ENCODE results near the gene KRT6C.
"Not testable (repeated sequence)": the region's sequence is repeated elsewhere in the genome, so short reads cannot be mapped to it uniquely, and the experiment has no call there.

KRT6C gene

DNA sequence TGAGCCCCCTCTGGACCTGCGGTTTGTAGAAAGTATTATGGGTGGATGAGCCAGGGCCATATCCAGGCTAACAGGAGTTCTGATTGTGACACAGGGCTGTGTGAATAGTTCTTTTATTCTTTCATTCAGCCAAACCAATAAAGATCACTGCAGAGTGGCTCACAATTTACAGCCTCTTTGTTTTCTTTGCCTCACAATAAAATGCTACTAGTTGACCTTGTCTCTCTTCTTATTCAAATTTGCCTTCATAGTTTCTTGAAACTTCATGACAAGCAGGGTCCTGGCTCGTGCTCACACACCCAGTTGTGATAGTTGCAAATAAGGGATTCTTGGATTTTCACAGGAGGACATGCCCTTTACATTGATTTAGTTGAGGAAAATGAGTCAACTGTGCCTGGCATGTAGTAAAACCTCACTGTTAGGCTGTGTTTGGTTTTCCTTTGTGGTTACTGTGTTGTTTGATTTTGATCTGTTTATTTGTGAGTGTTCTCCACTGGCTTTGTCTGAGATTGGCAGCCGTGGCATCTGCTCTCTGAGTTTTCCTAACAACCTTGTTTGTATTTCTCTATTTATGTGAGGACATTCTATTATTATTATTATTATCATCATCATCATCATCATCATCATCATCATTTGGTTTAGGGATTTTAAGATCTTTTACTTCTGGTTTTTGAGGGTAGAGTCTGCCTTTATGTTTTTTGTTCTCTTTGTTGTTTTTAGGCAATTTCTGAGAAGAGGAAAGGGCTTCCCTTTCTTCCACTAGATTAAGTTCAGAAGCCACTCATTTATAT, 19.0 kb downstream of the KRT6C start:
- Mint-ChIP-seq H3K9me3 (no peaks in the 10 kb centered on the region), H3K27me3 (ENCODE audit: low read depth, poor library complexity) (no peaks in the 10 kb centered on the region), H3K4me1 (peaks cover 13% of the 10 kb centered on the region), H3K27ac (no peak overlapping the region), H3K36me3 (ENCODE audit: low read depth) (no peaks in the 10 kb centered on the region), H3K4me3 (no peak overlapping the region)
- no peak for DNase-seq
- TF ChIP-seq, protein P1, sequence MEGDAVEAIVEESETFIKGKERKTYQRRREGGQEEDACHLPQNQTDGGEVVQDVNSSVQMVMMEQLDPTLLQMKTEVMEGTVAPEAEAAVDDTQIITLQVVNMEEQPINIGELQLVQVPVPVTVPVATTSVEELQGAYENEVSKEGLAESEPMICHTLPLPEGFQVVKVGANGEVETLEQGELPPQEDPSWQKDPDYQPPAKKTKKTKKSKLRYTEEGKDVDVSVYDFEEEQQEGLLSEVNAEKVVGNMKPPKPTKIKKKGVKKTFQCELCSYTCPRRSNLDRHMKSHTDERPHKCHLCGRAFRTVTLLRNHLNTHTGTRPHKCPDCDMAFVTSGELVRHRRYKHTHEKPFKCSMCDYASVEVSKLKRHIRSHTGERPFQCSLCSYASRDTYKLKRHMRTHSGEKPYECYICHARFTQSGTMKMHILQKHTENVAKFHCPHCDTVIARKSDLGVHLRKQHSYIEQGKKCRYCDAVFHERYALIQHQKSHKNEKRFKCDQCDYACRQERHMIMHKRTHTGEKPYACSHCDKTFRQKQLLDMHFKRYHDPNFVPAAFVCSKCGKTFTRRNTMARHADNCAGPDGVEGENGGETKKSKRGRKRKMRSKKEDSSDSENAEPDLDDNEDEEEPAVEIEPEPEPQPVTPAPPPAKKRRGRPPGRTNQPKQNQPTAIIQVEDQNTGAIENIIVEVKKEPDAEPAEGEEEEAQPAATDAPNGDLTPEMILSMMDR (IDR thresholded peaks at IDR 0.05), result no peak

DNA sequence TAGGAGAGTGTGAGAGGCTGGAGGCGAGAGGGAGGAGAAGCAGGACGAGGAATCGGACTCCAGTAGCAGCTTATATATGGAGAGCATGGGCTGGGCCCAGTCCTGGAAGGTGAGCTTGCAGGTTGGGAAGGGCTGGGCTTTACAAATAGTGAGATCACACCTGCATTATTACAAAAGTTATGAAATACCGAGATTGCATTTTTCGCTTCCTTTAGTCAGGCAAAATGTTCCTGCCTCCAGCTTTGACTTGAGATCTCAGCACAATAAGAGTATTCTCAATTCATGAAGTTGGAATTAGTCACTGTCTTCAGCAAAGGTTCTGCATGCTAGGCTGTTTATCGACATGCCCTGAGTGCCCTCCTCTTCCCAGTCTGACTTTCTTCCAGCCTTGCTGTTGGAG, 21.5 kb downstream of the KRT6C start, which contains the start of gene KRT6B:
TSS of gene KRT6B (minus strand) at position 46 of the 400 bp plus-strand sequence. CDS start 68 bp downstream, outside the sequence.
- peaks cover 13% of the 10 kb centered on the region for H3K4me1 Mint-ChIP-seq
- no peaks in the 10 kb centered on the region for H3K36me3 Mint-ChIP-seq (ENCODE audit: low read depth)
- TF ChIP-seq, protein P1 (IDR thresholded peaks at IDR 0.05), result no peak

DNA sequence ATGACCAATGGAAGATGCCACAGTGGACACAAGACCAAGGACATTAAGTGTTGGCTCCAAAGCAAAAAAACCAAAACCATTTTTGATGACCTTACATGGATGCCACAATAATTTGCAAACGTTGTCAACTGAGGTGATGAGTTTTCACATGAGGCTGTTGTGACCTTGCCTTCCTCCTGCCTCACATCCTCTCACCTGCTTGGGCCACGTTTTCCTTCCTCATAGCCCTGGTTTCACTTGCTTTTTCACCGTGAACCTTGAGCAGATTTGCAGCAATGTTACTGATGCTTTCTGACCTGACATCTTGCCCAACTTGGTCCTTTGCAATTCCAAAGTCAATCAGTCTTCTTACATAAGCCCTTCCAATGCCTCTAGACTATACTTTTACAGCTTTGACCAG, 25.4 kb downstream of the KRT6C start:
- no peaks in the 10 kb centered on the region for H3K36me3 Mint-ChIP-seq (ENCODE audit: low read depth)
- peaks cover 4% of the 10 kb centered on the region for H3K4me1 Mint-ChIP-seq
- H3K27me3 Mint-ChIP-seq (ENCODE audit: low read depth, poor library complexity), result peaks cover 4% of the 10 kb centered on the region
- no peak overlapping the region for H3K4me3 Mint-ChIP-seq
- TF ChIP-seq, protein P1 (IDR thresholded peaks at IDR 0.05), result no peak
- H3K9me3 Mint-ChIP-seq, result no peaks in the 10 kb centered on the region
- no peak overlapping the region for H3K27ac Mint-ChIP-seq
- DNase-seq, result no peak

More for the DNA sequence above, 21.5 kb downstream of the KRT6C start, which contains the start of gene KRT6B:
- H3K9me3 Mint-ChIP-seq, result no peaks in the 10 kb centered on the region
- no peak within 1 kb of the TSS for H3K27ac Mint-ChIP-seq
- no peak within 1 kb of the TSS for H3K4me3 Mint-ChIP-seq
- DNase-seq, result no peak
- peaks cover 4% of the 10 kb centered on the region for H3K27me3 Mint-ChIP-seq (ENCODE audit: low read depth, poor library complexity)

DNA sequence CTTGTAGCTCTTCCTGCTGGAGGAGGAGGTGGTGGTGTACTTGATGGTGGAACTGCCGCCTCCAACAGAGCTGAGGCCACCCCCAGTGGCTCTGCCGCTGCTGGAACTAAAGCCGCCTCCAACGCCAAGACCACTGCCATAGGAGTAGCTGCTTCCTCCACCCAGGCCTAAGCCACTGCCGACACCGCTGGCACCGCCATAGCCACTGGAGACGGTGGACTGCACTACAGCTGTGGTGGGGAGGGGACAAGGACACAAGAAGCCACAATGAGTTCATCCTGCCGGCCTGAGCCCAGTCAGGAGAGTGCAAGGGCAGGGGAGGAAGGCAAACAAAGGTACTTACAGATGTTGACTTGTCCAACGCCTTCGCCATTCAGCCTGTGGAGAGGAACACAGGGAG, 26.4 kb downstream of the KRT6C start:
- not testable (repeated sequence) for H3K36me3 Mint-ChIP-seq (ENCODE audit: low read depth); H3K4me3 Mint-ChIP-seq; H3K27me3 Mint-ChIP-seq (ENCODE audit: low read depth, poor library complexity); DNase-seq; H3K27ac Mint-ChIP-seq; H3K9me3 Mint-ChIP-seq
- H3K4me1 Mint-ChIP-seq, result peaks cover 14% of the 10 kb centered on the region

DNA sequence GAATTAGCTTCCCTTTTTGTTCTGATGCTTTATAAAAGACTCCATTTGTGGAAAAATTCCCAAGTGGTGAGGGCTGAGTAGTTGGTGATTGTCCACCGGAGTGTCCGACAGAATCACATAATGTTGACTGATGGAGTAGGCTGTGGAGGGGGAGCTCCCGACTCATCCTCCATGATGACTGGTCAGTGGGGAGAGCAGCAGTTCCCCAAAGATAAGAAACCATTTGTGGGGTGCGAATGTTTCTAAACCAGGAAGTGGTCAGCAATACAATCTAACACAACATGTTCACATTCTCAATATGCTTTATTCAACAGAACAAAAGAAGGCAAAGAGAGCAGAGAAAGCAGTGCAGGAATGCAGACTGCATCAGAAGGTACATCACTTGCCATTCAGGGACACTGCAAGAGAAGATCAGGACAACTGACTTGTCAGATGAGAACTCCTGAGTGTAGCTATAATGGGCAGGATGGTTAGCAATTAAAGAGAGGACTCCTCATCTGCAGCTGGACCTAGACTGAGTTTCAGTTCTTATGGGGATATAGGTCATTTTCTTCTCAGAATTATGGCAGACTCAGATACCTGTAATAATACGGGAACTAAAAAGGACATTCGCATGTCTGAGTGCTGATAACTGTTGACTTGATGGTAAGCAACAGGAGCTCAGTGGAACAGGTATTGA, 27.1 kb downstream of the KRT6C start:
- H3K9me3 Mint-ChIP-seq, result no peaks in the 10 kb centered on the region
- TF ChIP-seq, protein P1 (IDR thresholded peaks at IDR 0.05), result no peak
- H3K4me1 Mint-ChIP-seq, result peaks cover 21% of the 10 kb centered on the region
- H3K36me3 Mint-ChIP-seq (ENCODE audit: low read depth), result no peaks in the 10 kb centered on the region
- DNase-seq, result no peak
- peaks cover 4% of the 10 kb centered on the region for H3K27me3 Mint-ChIP-seq (ENCODE audit: low read depth, poor library complexity)
- no peak overlapping the region for H3K4me3 Mint-ChIP-seq
- no peak overlapping the region for H3K27ac Mint-ChIP-seq

DNA sequence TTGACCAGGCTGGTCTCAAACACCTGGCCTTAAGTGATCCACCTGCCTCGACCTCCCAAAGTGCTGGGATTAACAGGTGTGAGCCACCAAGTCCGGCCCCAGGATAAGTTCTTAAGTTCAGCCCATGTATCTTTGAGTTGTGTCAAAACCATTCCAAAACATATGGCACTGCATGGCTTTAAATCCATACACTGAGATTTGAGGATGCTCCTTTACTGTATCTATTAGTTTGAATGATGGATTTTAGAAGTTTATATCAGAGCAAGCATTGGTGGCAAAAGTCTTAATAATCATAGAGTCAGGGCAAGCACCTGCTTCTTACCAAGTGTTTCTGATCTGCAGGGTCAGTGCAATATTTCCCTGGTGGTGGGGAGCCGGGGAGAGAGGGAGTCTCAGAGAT, 27.7 kb downstream of the KRT6C start:
- Mint-ChIP-seq H3K27ac (no peak overlapping the region), H3K4me3 (no peak overlapping the region), H3K9me3 (no peaks in the 10 kb centered on the region), H3K36me3 (ENCODE audit: low read depth) (no peaks in the 10 kb centered on the region), H3K4me1 (peaks cover 27% of the 10 kb centered on the region), H3K27me3 (ENCODE audit: low read depth, poor library complexity) (peaks cover 4% of the 10 kb centered on the region)
- TF ChIP-seq, protein P1 (IDR thresholded peaks at IDR 0.05), result no peak
- DNase-seq, result no peak

Data from nephron progenitor cell (in vitro differentiated cells).